OCI-LY3 (cell line): ENCODE data around the gene TNFAIP8L3.

ENCODE experiments used
- CTCF ChIP-seq: fragments of 200-600, 300-600 bp; sonication (generic); IDR thresholded peaks from 2 replicates; pipeline ENCODE4 v1.5.1; 2014; ENCODE audit warnings: antibody characterized with exemption, low read length, low read depth
- EZH2phosphoT487 ChIP-seq: fragments of 200-600 bp; shearing (Covaris generic); IDR thresholded peaks from 2 replicates; pipeline ENCODE4 v1.6.1; 2018; ENCODE audit warnings: antibody characterized with exemption, mixed run types, low read depth

- TF ChIP-seq CTCF (no peak), EZH2phosphoT487 (no peak)
These were observed 10.8 kb upstream of the TNFAIP8L3 start for GRCh38 chr15:51105430-51106016.
